GM18498 (cell line): ENCODE measurements around the gene FN1.
A peak's percentile ranks its signal among the peaks of the same experiment; 100 is the strongest.

ENCODE experiments used
- ATAC-seq: cut with Tn5 transposase; IDR thresholded peaks from one replicate; pipeline ENCODE4 v1.9.1; 2021; ENCODE audit warnings: mild to moderate bottlenecking, moderate library complexity; ENCODE audit not compliant: unreplicated experiment

FN1 gene

DNA sequence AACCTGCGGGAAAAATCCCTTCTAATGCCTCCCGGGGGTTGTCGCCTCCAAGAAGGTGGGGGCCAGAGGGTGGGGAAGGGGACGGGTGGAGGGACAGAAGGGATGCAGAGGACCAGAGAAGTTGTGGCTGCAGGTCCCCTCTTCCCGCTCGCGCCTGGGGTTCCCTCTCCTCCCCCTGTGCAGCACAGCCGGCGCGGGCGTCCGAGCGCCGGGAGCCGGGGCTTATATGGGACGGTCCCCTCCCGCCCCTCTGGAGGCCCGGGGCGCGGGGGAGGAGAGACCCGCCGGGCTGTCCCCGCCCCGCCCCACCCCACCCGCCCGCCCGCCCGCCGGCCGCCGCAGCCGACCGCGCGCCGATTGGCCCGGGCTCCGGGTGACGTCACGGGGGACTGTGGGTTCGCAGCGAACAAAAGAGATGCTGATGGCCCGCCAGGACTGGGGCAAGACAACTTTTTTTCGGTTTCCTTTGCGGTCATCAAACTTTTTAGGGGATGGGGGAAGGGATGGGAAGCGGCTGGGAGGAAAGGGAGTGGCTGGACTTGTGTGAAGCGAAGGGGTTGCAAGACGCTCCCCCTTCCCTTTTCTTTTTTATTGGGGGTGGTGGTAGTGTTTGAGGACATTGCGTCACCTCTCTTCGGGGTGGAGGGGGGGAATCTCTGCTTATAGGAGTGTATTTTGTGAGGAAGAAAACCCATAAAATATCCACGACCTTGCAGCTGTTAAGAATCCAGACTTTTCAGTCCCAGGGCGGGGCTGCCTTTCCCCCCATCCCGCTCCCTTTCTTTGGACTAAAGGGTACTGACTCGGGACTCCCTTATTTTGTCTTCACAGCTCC is at the start of gene FN1:
FN1 (minus strand) TSS at position 199 of the 835 bp plus-strand sequence. CDS start 266 bp downstream, outside the sequence.
- ATAC-seq = peak; percentile 84

DNA sequence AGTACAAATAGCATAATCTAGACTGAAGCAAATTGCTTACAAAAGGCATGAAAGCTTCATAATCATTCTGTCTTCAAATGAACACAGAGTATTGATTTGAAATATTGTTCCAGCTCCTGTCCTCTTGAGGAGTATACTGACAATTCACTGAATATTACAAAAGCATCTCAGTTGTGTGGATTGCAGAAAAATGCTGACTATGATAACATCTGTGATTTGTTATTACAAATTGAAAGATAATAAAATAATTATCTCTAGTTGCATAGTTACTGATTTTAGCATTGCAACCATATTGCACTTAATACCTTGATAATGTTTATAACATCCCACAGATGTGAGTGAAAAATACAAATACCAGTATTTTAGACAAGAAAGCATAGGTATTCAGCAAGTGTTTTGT is 49.2 kb upstream of the FN1 start:
- ATAC-seq = no peak

DNA sequence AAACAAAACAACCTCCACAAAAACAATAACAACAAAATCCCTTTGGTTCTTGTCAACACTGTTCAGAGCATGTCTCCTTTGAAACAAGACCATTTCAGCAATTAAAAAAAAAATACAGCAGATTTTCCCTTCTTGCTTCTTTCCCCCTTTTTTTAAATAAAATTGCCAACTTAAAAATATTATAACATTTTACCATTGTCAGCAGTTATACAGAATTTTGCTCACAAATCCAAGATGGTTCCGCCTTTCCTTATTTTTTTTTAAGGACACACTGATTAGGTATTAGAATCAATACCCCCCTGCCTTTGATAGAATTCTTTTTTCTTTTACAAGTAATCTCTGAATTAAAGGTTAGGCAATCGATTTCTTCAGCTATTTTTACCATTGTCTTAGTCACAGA is 48.7 kb upstream of the FN1 start:
- no peak for ATAC-seq

DNA sequence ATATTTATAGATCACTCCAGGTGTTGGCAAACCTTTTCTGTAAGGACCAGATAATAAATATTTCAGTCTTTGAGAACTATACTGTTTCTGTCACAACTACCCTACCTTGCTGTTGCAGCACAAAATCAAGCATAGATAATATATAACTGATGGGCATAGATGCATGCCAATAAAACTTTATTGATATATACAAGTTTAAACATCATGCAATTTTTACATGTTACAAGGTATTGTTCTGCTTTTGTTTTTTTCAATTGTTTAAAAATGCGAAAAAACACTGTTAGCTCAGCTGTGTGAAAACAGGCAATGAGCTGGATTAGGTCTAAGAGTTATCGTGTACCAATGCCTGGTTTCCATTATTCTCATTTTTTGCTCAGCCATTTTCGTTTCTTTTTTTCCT is 47.6 kb upstream of the FN1 start:
- ATAC-seq = no peak

DNA sequence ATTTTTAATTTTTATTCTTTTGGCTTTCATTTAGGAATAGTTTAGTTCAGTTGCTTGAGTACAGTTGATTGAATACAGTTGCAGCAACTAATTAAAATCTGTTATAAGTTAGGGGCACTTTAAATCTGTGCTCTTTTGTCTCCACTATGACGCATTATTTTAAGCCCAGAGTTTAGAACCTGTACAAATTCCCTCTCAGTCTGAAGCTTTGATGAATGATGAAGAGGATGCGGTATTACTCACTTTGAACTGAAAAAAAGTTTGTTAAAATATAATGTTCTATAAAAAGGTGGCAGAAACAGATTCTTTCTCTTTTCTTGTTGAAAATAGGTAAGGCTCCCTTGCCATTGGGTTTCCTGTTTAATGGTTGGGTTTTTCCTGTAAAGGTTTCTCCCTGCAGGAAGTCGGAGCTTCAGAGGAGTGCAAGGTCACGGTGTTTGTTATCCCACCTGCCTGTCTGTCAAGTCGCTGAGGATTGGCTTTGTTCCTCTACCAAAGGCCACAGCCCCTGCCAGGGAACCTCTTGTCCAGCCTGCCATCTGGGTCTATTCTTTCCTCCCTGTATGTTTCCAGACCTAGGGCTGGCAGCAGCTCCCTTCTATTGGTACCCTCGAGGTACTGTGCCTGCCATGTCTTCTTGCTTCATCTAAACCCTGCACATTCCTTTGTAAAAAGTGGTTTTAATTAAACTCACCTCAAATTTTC is 43.8 kb upstream of the FN1 start:
- ATAC-seq = no peak

DNA sequence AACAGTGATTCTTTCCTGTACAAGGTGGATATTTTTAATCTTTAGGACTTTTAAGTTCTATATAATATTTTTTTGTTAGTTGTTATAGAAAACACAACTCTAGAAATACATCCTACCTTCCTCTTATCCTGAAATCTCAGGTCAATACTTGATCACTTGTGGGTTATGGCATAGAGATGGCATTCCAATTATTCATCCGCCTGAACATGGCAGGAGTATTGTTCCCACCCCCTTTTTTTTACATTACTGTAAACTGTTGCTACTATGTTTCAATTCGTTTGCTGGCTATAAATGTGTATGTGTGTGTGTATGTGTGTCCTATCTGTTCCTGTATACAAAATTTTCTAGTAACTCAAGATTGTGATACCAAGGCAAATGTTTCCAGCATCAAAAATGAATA is 43.3 kb upstream of the FN1 start:
- ATAC-seq = no peak

DNA sequence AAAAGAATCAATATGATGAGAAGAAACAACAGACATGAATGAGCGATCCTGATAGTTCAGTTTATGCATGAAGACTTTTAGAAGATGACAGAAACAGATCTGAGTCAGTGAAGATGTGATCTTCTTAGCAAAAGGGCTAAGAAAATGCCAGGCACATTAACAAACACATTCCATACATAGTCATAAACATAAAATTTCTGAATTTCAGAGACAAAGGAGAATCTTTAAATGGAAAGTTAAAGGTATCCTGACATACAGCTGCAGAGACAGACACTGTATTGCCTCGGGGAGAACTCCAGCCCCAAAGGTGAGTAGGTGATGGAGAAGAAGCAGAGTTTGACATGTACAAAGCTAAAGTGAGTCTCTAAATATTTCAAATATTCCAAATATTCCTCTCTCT is 40.6 kb upstream of the FN1 start:
- ATAC-seq = no peak

DNA sequence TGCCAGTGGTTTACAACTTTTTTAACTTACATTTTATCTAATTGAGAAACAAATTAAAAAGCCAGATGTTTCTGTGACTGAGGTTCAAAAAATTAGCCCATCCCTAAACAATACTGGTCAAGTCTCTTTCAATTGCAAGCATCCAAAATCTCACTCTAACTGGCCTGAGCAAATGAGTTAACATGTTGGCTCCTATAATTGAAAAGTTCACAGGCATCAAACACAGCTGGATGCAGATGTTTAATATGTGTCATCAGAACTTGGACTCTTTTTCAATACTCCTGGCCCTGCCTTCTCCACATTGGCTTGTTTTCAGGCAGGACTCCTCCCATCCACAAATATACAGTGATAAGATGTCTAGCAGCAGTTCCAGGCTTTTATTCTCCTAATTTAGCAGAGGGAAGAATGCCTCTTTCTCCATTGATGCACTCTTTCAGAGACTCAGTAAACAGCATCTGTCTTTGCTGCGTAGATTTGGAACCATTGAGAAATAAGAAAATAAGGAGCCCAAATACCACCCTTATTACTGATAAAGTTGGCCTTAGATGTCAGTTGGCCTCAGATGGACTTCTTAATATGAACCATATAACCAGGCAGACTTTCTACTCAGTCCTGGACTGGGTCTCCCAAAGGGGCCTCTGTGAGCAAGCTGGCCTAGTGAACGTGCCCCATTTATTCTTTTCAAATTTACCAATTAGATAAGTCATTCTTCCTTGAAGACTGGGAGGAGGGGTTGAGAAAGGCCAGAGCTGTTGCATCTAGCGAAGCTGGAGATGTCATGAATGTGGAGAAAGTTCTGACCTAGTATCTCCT is 30.4 kb upstream of the FN1 start:
- ATAC-seq = no peak

DNA sequence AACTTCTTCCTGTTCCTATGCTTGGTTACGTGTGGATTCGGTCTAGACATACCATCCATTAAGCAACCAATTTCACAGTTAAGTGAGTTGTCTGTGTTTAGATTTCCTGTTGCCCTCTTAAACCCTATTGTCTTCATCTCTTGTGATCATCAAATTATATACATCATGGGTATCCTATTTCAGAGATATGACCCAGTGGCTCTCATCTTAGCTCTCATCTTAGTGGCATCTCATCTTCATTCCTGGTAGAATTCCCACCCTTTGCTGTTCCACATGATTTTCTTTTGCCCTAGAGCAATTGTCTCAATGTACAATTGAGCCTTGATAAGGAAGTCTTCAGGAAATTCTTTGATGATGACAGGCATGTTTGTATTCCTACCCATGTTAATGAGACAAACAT is 29.4 kb upstream of the FN1 start:
- ATAC-seq = no peak

DNA sequence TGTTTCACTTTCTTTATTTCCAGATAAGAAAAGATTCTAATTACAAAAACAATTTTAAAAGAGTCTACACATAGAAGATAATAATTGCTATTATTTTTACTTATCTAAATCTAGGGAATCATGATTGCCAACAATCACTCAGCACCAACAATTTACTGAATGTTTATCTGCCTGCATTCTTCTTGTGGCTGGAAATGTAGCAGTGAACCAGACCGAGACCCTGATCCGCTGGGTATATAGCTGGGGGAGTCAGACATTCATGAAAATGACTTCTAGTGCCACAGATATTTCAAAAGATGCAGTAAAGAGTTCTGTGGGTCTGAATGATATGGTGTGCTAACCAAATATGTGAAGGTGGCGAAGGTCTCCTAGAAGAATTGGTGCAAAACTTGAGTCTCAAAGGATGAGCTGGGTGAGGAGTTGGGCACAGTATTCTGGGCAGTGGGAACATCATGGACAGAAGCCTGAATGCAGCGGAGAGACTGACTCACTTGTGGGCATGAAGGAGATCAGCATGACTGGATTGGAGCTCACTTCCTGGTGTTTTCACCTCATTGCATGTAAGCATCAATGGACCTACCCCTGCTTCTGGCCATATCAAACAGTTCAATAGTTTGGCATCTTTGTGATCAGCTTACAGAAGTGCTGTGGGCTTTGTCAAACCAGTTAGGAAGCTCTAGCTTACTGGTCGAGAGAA is 26.1 kb upstream of the FN1 start:
- no peak for ATAC-seq

DNA sequence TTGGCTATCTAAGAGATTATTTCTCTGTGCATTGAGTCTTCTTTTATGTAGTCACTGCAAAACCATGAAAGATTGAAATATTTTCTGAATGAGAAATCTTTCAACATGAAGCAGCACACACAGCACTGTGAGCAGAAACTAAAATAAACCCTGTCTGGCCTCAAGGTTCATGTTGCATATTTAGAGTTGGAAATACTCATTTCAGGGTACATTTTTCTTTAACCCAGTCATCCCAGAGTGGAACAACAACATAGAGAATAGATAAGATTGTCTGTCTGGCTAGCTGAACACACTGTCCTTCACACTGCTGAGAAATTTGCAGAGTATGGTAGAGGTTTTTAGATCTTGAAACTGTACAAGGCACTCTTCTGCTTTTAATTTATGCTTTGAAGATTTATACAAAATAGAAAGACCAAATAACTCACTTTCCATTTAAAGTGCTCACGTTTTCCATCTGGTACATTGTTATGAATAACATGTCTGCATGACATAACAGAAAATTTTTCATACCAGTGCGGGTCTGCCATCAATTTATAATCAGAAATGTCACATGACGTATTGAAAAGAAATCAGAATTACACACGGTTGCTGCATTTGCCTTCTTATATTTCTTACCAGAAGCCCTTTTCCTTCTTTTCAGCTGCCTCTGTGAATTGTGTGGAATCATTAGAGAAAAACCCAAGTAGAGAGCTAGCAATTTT is 25.0 kb upstream of the FN1 start:
- ATAC-seq = no peak

DNA sequence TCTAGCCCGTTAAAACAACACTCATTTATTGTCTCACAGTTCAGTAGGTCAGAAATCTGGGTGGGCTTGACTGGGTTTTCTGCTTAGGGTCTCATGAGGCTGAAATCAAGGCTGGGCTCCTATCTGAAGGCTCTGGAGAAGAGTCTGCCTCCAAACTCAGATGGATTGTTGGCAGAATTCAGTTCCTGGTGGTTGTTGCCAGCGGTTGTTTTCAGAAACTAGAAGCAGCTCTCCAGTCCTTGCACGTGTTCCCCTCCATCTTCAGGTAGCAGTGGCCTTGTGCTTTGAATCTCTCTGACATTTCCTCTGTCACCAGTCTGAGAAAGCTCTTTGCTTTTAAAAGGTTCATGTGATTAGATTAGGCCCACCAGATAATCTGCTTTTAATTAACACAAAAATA is 20.1 kb upstream of the FN1 start:
- no peak for ATAC-seq

DNA sequence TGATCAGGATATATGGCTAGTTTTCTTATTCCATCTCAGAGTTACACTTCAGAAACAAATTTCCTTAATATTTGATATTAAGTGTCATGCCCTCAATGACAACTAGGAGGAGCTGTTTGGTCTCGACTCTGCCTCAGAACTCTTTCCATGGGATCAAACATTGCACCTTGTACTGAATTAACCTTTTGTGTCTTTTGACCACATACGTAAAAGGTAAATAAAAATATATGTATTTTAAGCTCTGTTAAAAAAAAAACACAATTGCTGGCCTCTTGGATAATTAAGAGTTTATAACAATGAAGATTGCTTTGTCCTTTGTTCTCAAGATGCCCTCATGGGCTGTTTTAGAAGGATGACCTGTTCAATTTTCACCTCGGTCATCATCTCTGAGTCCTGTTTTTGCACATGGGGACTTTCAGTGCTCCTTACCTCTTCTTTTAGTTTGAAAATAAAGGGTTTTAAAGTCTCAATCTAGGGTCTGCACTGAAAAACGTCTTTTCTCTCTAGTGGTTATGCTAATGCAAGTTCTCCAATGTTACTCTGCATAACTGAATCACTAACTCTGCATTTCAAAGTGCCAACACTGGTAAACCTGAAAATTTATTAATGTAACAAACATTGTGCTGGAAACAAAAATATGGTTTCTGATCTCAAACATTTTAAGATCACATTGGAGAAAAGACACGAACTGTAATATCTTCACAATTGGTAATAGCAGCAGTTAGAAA is 18.8 kb upstream of the FN1 start:
- ATAC-seq = peak; percentile 82

DNA sequence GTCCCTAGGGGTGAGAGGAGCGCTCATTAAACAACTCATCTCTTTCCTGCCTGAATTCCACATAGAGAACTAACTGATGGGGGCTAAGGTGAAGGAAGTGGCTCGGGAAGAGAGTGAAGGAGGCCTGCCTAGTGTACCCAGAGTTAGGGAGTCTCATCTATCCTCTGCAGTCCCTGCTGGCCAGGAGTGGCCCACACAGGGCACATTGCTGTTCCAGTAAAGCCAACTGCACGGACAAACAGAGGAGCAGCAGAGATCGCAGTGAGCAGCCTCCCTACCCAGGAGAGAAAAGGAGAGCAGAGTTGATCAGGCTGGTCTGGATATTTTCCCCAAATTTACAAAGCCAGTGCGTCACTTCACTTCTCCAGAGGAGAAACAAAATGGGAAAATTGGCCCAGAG is 16.9 kb upstream of the FN1 start:
- ATAC-seq = no peak

DNA sequence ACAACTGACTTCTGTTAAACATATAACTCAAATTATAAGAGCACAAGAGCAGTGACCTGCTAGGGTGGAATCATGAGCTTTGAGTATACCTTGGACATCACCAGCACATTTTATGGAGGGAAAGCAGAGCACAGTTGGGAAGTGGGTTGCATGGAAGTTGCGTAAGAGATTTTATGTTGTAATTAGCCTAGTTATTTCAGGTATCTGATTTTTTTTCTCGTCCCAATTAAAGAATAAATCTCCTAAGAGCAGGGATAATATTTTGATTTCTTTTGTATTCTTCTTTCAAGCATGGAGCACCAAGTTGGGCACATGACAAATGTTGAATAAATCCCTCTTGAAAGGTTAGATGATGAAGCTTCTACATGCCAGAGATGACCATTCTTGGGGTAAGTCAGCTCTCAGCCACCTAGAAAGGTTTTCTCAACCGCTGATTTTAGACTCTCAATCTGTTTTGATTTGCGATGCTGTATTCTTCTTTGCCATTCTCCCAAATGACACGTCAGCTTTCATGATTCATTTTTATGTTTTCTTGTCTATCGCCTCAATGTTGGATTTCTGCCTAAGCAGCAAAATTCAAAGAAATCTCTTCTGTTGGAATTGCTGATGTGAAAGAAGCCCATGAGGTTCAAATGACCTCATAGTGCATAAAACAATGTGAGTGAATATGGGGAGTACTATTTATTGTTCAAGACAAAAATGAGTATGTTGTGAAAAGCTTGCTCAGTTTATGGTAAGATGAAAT is 15.3 kb upstream of the FN1 start:
- ATAC-seq = no peak

DNA sequence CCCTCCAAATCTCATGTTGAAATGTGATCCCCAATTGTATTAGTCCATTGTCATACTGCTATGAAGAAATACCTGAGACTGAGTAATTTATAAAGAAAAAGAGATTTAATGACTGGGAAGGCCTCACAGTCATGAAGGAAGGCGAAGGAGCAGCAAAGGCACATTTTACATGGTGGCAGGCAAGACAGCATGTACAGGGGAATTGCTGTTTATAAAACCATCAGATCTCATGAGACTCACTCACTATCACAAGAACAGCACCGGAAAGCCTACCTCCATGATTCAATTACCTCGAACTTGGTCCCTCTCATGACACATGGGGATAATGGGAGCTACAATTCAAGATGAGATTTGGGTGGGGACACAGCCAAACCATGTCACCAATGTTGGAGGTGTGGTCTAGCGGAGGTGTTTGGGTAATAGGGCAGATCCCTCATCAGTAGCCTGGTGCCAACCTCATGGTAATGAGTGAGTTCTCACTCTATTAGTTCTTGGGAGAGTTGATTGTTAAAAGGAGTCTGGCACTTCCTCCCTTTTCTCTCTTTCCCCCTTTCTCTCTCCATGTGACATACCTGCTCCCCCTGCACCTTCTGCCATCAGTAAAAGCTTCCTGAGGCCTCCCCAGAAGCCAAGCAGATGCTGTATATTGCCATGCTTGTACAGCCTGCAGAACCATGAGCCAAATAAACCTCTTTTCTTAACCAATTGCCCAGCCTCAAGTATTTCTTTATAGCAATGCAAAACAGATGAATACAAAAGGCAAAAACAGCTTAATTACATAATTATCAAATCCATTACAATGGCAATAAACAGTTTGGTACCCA is 14.5 kb upstream of the FN1 start:
- ATAC-seq = no peak

DNA sequence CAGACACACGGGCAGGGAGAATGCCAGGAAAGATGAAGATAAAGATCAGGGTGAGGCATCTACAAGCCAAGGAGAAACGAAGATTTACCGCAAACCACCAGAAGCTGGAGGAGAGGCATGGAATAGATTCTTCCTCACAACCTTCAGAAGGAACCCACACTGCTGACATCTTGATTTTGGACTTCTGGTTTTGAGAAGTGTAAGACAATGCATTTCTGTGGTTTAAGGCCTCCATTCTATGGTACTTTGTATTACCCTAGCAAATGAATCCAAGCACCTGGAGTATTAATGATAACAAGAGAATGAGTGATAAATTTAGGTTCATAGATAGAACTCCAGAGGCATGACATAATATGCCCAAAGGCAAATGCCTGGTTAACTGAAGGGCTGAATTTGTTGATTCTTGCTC is 11.8 kb upstream of the FN1 start:
- ATAC-seq = no peak

DNA sequence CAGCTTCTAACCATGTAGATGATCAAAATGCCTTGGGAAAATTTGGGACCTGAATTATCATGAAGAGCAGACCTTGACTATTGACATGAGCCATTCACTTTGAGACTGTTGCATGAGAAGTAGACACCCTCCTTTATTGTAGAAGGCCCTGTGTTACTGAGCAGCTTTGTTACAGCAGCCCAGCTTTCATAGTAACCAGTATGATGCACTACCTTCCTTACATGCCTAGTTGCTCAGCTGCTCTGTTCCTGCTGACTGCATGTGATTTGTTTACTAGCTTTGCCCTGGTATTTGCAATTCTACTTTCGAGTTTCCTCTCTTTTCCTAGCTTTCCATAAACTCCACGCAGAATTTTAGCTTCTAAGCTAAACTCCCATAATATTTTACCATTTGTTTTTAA is 11.2 kb upstream of the FN1 start:
- ATAC-seq = no peak
